ENCODE results near the gene CALD1. TPM values are rescaled to one million over a fixed set of nuclear protein-coding genes. Genes with fewer than 3 reads are reported as not detected.

CALD1 gene
- total and polyA plus RNA-seq, 7 donors: 34.7 to 2,150 (median 1,069) TPM

GRCh38 chr7:134834689-134835462 lies 55.4 kb downstream of the CALD1 start:
- Histone ChIP-seq H3K36me3 (no peaks in the 10 kb centered on the region), H3K9me3 (no peaks in the 10 kb centered on the region), H3K27me3 (no peaks in the 10 kb centered on the region), H3K4me3 (no peak overlapping the region), H3K27ac (peak overlapping the region; percentile 80 to 94 (median 83)), H3K4me1 (peaks cover 0 to 96% (median 77%) of the 10 kb centered on the region in 4 donors)
- intact Hi-C loops (cut with DNase I): loop anchor here (2.0 kb wide), 1 partner anchor 56 kb away; the partner anchor contains the start of gene CALD1
- WGBS, 2 donors: 31 to 58% methylated on average over 3 of the region's 3 CpGs
- peak; percentile 81 for DNase-seq
- TF ChIP-seq EP300 (IDR thresholded peaks at IDR 0.05) (no peak), POLR2AphosphoS5 (IDR thresholded peaks at IDR 0.05) (peak in 3 of 4 donors; percentile 14 to 55 (median 54)), POLR2A (IDR thresholded peaks at IDR 0.05) (no peak), CTCF (IDR thresholded peaks at IDR 0.05) (no peak)

GRCh38 chr7:134835463-134835823 lies 56.0 kb downstream of the CALD1 start:
- WGBS, 2 donors: 12 to 63% methylated on average over 4 of the region's 4 CpGs
- no peak for DNase-seq
- intact Hi-C loops (cut with DNase I): loop anchor here (2.0 kb wide), 1 partner anchor 57 kb away; the partner anchor contains the start of gene CALD1
- Histone ChIP-seq H3K4me1 (peaks cover 0 to 96% (median 72%) of the 10 kb centered on the region in 4 donors), H3K36me3 (no peaks in the 10 kb centered on the region), H3K9me3 (no peaks in the 10 kb centered on the region), H3K27me3 (no peaks in the 10 kb centered on the region), H3K4me3 (no peak overlapping the region), H3K27ac (peak overlapping the region; percentile 80 to 94 (median 83))
- peak in 1 of 4 donors; percentile 17 for TF ChIP-seq POLR2AphosphoS5 (IDR thresholded peaks at IDR 0.05)
- TF ChIP-seq CTCF (IDR thresholded peaks at IDR 0.05): no peak
- TF ChIP-seq POLR2A (IDR thresholded peaks at IDR 0.05): no peak
- TF ChIP-seq EP300 (IDR thresholded peaks at IDR 0.05): peak in 1 of 4 donors; percentile 32

GRCh38 chr7:134836447-134836846 lies 57.0 kb downstream of the CALD1 start:
- Histone ChIP-seq H3K4me3 (no peak overlapping the region), H3K27me3 (no peaks in the 10 kb centered on the region), H3K4me1 (peaks cover 0 to 96% (median 71%) of the 10 kb centered on the region in 4 donors), H3K27ac (peak overlapping the region; percentile 80 to 94 (median 83)), H3K36me3 (no peaks in the 10 kb centered on the region), H3K9me3 (no peaks in the 10 kb centered on the region)
- TF ChIP-seq POLR2AphosphoS5 (IDR thresholded peaks at IDR 0.05) (peak in 2 of 4 donors; percentile 34 to 53), CTCF (IDR thresholded peaks at IDR 0.05) (no peak), EP300 (IDR thresholded peaks at IDR 0.05) (peak in 2 of 4 donors; percentile 40 to 70)
- intact Hi-C loops (cut with DNase I): no loop called here
- no peak for DNase-seq
- WGBS, 2 donors: 64 to 76% methylated on average over 6 of the region's 6 CpGs

GRCh38 chr7:134839298-134839697 lies 59.9 kb downstream of the CALD1 start:
- no peak for TF ChIP-seq POLR2A (IDR thresholded peaks at IDR 0.05)
- TF ChIP-seq EP300 (IDR thresholded peaks at IDR 0.05): no peak
- TF ChIP-seq POLR2AphosphoS5 (IDR thresholded peaks at IDR 0.05): no peak
- TF ChIP-seq CTCF (IDR thresholded peaks at IDR 0.05): no peak
- no peaks in the 10 kb centered on the region for H3K9me3 ChIP-seq
- H3K27me3 ChIP-seq: no peaks in the 10 kb centered on the region
- DNase-seq: no peak
- H3K4me1 ChIP-seq: peaks cover 0 to 96% (median 71%) of the 10 kb centered on the region in 4 donors
- intact Hi-C loops (cut with DNase I): no loop called here
- H3K27ac ChIP-seq: peak overlapping the region in 3 of 4 donors; percentile 5 to 94 (median 85)
- H3K36me3 ChIP-seq: peaks cover 2 to 7% (median 6%) of the 10 kb centered on the region in 4 donors
- no peak overlapping the region for H3K4me3 ChIP-seq
